ENCODE results near the gene PHF21A. TPM values are rescaled to one million over a fixed set of nuclear protein-coding genes. Genes with fewer than 3 reads are reported as not detected.
"Not testable (repeated sequence)": the region's sequence is repeated elsewhere in the genome, so short reads cannot be mapped to it uniquely, and the experiment has no call there.

The PHF21A gene
- total and polyA plus RNA-seq, 7 donors: 4.1 to 21.3 (median 17.2) TPM

DNA sequence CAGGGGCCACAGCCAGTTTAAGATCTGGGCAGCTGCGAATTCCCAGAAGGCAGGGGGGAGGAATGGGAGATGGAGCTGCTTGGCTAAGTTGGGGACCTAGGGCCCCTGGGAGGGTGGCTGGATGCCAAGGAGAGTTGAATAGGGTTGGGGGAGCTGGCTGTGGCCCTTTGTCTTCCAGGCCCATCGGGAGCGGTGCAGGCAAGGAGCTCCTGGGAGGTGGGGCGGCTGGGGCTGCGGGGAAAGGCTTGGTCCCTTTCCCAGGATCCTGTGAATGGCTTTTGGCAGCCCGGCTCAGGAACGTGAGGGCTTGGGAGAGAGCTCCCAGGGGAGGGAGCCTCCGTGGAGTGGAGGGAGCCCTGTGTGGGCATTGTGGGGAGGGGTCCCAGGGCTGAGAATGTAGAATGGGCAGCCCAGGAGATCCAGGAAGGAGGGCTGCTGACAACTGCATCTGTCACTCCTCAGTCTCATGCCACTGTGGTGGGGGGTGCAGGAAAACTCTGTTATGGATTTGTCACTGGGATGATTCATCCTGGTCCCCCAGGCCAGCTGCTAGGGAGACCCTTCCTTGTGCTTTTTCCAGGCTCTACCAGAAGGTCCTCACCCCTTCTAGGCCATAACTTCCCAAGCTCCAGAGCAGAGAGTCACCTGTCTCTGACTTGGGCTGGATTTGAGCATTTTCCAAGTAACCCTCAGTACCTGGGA is 220.2 kb downstream of the PHF21A start:
- Histone ChIP-seq H3K27ac (no peak overlapping the region), H3K27me3 (ENCODE audit: insufficient read depth in 3 of 3, low read length in 2 of 3) (peaks cover 0 to 38% (median 13%) of the 10 kb centered on the region in 3 donors), H3K4me1 (peaks cover 7% of the 10 kb centered on the region), H3K36me3 (ENCODE audit: insufficient read depth in 1 of 2, low read depth in 1 of 2) (no peaks in the 10 kb centered on the region), H3K4me3 (peak overlapping the region; percentile 69), H3K9me3 (no peaks in the 10 kb centered on the region)
- TF ChIP-seq, protein P1, sequence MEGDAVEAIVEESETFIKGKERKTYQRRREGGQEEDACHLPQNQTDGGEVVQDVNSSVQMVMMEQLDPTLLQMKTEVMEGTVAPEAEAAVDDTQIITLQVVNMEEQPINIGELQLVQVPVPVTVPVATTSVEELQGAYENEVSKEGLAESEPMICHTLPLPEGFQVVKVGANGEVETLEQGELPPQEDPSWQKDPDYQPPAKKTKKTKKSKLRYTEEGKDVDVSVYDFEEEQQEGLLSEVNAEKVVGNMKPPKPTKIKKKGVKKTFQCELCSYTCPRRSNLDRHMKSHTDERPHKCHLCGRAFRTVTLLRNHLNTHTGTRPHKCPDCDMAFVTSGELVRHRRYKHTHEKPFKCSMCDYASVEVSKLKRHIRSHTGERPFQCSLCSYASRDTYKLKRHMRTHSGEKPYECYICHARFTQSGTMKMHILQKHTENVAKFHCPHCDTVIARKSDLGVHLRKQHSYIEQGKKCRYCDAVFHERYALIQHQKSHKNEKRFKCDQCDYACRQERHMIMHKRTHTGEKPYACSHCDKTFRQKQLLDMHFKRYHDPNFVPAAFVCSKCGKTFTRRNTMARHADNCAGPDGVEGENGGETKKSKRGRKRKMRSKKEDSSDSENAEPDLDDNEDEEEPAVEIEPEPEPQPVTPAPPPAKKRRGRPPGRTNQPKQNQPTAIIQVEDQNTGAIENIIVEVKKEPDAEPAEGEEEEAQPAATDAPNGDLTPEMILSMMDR (IDR thresholded peaks at IDR 0.05): no peak
- DNase-seq (no peak), ATAC-seq (no peak)
- WGBS, 3 donors: 11 to 15% (median 15%) methylated on average over 8 of the region's 8 CpGs
- intact Hi-C loops (cut with DNase I): no loop called here

DNA sequence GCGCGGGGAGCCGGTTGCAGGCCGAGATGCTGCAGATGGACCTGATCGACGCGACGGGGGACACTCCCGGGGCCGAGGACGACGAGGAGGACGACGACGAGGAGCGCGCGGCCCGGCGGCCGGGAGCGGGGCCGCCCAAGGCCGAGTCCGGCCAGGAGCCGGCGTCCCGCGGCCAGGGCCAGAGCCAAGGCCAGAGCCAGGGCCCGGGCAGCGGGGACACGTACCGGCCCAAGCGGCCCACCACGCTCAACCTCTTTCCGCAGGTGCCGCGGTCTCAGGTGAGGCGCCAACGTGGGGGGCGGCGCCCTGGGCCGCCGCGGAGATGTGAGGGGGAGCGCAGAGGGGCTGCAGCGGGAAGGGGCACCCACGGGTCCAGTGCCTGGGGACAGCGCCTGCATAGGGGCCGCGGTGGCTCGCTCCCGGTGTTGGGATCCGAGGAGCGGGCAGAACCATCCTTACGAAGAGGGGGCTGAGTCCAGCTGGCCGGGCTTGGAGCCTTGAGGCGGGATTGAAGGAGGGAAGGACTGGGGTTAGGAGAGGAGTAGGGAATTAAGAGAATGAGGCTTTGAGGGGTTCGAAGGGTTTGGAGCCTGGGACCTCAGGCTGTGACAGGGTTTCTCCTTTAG is 221.0 kb downstream of the PHF21A start:
- intact Hi-C loops (cut with DNase I); H3K4me1 ChIP-seq; H3K27ac ChIP-seq; H3K9me3 ChIP-seq; H3K36me3 ChIP-seq (ENCODE audit: insufficient read depth in 1 of 2, low read depth in 1 of 2): not testable (repeated sequence)
- DNase-seq (peak in 1 of 2 donors; percentile 51), ATAC-seq (peak; percentile 17 to 30 (median 18))
- Histone ChIP-seq H3K4me3 (peak overlapping the region; percentile 69), H3K27me3 (ENCODE audit: insufficient read depth in 3 of 3, low read length in 2 of 3) (peaks cover 0 to 38% (median 13%) of the 10 kb centered on the region in 3 donors)
- 4 to 5% (median 5%) methylated on average over 24 to 39 of the region's 59 CpGs for WGBS, 3 donors

GRCh38 chr11:45899448-45900174 is 221.6 kb downstream of the PHF21A start:
- intact Hi-C loops (cut with DNase I): no loop called here
- Histone ChIP-seq H3K9me3 (no peaks in the 10 kb centered on the region), H3K36me3 (ENCODE audit: insufficient read depth in 1 of 2, low read depth in 1 of 2) (no peaks in the 10 kb centered on the region), H3K4me3 (peak overlapping the region; percentile 69), H3K27ac (no peak overlapping the region), H3K4me1 (peaks cover 7% of the 10 kb centered on the region), H3K27me3 (ENCODE audit: insufficient read depth in 3 of 3, low read length in 2 of 3) (peaks cover 0 to 38% (median 13%) of the 10 kb centered on the region in 3 donors)
- 0 to 2% (median 0%) methylated on average over 27 to 62 of the region's 62 CpGs for whole genome bisulfite sequencing, 3 donors
- DNase-seq (peak; percentile 85 to 93), ATAC-seq (peak; percentile 66 to 90 (median 82))
- TF ChIP-seq, protein P1 (IDR thresholded peaks at IDR 0.05): no peak

GRCh38 chr11:45899086-45899447 is 222.2 kb downstream of the PHF21A start:
- Histone ChIP-seq H3K36me3 (ENCODE audit: insufficient read depth in 1 of 2, low read depth in 1 of 2) (no peaks in the 10 kb centered on the region), H3K27ac (no peak overlapping the region), H3K9me3 (no peaks in the 10 kb centered on the region), H3K4me3 (peak overlapping the region; percentile 69), H3K27me3 (ENCODE audit: insufficient read depth in 3 of 3, low read length in 2 of 3) (peaks cover 0 to 38% (median 13%) of the 10 kb centered on the region in 3 donors), H3K4me1 (peaks cover 7% of the 10 kb centered on the region)
- no peak for DNase-seq
- TF ChIP-seq, protein P1 (IDR thresholded peaks at IDR 0.05): no peak
- WGBS, 3 donors: 7 to 9% (median 8%) methylated on average over 3 of the region's 3 CpGs
- intact Hi-C loops (cut with DNase I): no loop called here
- ATAC-seq: no peak

DNA sequence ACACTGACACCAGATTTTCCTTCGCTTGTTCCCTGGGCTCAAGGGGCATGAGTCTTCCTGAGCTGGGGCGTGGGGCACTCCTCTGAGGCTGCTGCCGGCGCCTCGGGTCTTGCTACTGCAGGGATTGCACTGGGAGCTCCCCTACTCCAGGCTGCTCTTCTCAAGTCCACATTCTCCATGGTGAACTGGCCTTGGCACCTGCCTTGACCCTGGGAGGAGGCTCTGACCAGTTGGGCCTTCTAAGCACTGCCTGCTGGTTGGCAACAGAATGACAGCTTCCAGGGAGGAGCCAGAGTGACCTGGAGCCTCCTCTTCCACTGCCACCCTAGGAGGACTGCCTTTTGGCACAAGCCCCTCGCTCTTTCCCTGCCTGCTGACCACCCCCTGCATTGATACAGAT is 223.7 kb downstream of the PHF21A start:
- no peaks in the 10 kb centered on the region for H3K9me3 ChIP-seq
- peaks cover 7% of the 10 kb centered on the region for H3K4me1 ChIP-seq
- intact Hi-C loops (cut with DNase I): no loop called here
- DNase-seq (peak; percentile 3 to 44), ATAC-seq (no peak)
- 79 to 84% (median 82%) methylated on average over 6 of the region's 6 CpGs for WGBS, 3 donors
- TF ChIP-seq, protein P1 (IDR thresholded peaks at IDR 0.05): no peak
- H3K4me3 ChIP-seq: no peak overlapping the region
- H3K36me3 ChIP-seq (ENCODE audit: insufficient read depth in 1 of 2, low read depth in 1 of 2): no peaks in the 10 kb centered on the region
- peaks cover 0 to 38% (median 13%) of the 10 kb centered on the region in 3 donors for H3K27me3 ChIP-seq (ENCODE audit: insufficient read depth in 3 of 3, low read length in 2 of 3)
- H3K27ac ChIP-seq: no peak overlapping the region

All from psoas muscle (tissue), 8 donors.